NCI-H446 treated with DMSO at 0.1 percent for 48 hours (cell line): Measurements from ENCODE around the gene LTBP1.

Source experiments
- DNase-seq: peaks from one replicate; lab custom pipeline; 2025; lab: John Stamatoyannopoulos, UW

Gene LTBP1

DNA sequence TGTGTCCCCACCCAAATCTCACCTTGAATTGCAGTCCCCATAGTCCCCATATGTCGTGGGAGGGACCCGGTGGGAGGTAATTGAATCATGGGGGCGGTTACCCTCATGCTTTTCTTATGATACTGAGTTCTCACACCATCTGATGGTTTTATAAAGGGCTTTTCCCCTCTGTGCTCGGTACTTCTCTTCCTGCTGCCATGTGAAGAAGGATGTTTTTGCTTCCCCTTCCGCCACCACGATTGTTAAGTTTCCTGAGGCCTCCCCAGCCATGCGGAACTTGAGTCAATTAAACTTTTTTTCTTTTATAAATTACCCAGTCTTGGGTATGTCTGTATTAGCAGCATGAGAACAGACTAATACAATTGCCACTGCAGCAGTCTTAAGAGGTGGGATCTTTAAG is 134.9 kb downstream of the LTBP1 start:
- no peak for DNase-seq

DNA sequence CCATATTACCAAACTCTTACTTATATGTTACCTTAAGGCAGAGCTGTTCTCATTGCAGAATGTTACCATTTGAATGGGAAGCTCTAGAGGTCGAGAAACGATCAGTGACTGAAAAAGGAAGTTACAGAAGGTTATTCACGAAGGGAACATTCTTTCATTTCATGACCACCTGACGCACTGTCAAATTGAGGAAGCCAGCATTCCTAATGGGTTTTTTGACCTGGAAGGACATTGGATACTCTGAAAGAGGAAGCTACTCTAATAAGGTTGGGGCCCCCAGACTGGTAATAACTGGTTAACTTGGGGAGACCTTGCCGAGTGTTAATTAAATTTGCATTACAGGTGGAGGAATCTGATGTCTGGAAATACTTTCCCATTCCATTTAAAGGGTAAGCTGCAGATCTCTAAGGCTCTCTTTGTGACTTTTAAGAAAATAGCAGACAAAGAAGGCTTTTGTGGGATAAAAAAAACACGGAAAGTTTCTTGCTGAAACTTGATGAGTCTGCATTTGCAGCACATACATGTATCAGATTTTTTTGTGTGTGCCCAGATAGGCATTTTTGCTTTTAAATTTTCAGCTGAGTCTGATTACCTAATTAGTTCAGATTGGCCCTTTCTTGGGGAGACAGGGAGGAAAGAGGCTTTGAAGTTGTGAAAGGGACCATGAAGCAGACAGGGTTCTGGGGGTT is 137.1 kb downstream of the LTBP1 start:
- DNase-seq, result no peak

DNA sequence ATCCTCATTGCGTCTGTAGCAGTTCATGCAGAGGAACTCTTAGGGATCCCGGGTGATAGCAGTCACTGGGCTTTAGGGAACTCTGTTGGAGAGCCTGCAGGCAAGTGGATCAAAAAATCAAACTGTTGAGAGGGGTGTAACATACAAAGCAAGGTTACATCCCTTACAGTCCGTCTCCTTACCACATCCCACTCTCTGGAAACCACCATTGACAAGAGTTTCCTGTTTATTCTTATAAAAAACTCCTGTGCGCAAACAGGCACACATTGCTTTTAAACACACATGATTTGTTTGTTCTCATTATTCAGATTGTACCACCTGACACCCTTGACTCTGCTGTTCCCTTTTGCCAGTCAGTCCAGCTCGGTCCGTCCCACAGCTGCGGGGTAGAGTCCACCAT is 137.7 kb downstream of the LTBP1 start:
- no peak for DNase-seq

DNA sequence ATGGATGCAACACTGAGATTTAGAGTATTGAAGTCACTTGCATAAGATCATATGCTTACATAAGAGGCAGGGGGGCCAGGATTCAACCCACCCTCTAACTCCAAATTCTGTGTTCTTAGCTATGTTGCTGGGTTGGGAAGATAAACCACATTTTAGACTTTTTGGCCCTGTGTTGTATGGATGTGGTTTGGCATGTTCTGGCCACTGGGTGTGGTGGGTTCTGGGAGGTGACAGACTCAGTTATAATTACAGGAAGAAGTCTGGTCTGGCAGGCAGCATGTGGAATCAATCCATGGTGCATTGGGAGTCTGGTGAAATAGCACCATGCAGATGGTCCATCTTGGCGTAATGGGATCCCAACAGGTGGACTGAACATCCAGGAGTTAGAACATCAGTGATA is 138.9 kb downstream of the LTBP1 start:
- no peak for DNase-seq

DNA sequence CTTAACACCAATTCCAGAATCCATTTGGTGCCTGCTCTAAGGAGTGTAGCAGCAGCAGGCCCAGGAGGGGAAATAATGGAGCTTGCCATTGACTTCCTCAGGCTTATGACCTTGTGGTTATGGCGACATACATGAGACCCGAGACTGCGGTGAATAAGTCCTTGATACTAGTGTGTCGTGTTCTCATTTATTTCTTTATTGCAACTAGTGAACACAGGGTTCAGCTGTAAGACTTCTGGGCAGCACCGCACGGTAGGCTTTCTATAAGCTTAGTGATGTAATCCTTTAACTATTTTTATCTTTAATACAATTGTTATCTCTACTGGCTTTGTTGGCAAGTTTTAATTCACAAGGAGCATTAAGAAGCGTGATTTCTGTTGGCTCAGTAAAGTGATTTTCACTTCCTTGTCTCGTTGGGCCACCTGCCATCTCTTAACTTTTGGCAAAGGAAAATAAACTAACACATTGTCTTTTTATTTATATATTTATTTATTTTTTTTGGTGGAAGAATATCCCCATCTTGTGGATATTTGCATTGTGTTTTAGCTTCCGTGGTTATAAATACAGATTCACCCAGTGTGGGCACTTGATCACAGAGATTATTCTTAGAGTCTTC is 139.8 kb downstream of the LTBP1 start:
- DNase-seq, result peak; percentile 25

DNA sequence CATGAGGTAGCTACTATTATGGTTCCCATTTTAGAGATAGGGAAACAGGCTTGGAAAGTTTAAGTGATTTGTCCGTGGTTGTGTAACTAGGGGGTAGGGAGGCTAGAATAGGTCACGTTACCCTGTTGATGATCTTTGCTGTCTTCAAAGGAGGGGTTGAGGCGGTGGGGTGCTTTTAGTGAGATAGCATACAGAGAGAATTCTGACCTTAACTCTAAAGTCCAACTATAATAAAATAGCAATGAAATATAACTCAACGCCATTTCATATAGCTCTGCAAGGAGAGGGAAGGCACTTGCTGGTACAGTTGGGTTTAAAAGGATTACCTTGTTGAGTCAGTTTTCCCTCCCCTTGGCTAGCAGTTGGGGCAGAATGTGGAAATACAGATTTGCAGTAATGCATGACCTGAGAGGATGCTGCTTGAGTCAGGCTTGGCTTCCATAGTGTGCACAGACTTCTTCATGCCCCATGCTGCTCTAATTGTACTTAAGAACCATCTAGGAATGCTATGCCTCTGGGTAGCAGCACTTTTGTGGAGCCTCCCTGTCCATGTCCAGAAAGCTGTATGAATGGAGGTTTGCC is 143.9 kb downstream of the LTBP1 start:
- no peak for DNase-seq

DNA sequence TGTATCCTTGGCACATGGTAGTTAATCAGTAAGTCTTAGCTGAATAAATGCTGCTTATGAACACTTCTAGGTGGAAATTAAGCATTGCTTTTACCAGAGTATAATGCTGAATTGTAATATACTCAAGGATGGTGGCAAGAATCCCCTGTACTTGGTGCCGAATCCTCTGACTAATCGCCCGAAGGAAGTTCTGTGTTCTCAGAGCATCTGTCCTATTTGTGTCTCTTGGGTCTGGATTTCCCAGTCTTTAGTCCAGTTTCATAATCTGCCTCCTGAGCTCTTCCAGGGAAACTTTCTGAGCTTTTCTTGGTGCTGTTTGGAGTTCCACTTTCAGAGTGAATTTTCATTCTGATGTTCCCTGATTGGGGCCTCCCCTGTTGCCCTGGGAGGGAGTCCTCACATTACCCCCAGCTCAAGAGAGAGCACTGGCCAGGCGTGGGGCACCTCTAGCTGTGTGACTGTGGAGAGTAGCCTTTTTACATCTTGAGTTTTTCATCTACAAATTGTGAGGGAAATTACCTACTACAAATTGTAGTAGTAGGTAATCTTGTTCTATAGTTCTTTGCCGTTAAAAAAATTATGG is 144.9 kb downstream of the LTBP1 start:
- no peak for DNase-seq

DNA sequence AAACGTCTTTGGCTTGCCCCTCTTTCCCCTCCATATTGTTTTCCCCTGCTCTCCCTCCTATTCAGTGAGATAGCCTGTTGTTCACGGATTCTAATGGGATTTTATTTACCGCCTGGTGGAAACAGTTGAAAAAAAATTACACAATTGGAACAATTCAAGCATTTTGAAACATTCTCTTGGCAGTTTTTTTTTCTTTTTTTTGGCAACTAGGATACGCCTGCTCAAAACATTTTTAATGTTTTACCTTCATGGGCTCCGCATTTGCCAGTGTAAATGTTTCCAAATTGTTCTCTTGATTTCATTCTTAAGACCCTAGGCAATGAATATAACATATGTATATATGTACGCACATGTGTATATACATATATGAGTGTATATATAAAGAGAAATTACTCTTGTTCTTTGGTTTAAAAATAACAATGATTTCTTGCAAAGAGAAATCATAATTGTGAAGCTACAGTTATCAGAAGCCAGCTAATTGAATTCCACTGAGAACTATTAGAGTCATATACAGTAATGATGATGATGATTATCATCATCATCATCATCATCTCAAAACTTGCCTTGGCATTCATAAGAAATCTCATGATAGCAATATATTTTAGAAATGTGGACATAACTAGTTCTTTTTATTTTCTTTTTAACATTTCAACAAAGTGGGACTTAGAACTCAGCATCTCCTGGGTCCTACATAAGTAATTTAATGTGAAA is 146.7 kb downstream of the LTBP1 start:
- DNase-seq, result no peak

DNA sequence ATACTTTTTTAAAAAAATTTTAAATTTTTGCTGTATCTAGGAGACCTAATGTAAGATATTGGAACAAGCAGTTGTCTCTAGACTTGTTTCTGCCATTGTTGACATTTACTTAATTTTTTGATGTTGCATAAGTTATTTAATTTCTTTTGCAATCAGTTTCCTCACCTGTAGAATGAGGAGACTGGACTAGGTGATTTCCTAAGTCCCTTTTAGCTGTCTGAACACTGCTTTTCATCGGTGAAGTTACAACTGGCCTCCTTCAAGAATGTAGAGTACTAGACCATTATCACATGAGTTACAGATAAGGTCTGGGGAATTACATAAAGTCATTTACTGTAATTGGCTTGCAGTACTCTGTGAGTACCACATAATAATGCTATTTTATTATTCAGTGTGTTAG is 147.6 kb downstream of the LTBP1 start:
- no peak for DNase-seq

DNA sequence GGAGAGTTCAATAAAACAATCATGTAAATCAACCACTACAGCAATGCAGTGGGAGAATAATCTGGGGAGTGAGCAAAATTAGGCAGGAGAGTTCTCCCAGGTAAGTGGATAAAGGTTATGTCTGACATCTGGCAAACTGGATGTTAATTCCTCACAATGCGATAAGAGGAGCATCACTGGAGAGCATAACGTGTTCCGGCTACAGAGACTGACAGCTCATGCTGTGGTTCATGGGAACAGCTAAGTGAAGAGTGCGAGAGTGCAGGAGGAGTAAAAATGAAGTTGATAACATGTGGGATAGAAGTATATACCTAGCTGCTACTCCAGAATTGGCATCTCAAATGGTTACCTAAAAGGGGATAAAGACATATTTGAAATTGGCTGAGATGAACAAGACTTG is 153.2 kb downstream of the LTBP1 start:
- no peak for DNase-seq

DNA sequence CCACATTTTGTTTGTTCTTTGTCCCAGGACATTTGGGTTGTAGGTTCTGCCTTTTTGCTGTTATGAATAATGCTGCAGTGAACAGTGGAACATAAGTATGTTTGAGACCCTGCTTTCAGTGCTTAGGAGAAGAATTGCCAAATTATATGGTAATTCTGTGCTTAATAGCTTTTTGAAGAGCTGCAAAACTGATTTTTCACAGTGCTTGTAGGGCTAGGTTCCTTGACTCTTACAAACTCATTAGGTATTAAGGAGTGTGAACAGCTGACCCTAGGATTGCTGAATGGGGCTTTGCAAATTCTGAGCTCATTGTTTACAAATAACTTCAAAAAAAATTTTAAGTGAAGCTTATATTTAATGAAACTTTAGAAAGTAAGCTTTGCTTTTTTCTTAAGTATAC is 154.2 kb downstream of the LTBP1 start:
- DNase-seq, result no peak

DNA sequence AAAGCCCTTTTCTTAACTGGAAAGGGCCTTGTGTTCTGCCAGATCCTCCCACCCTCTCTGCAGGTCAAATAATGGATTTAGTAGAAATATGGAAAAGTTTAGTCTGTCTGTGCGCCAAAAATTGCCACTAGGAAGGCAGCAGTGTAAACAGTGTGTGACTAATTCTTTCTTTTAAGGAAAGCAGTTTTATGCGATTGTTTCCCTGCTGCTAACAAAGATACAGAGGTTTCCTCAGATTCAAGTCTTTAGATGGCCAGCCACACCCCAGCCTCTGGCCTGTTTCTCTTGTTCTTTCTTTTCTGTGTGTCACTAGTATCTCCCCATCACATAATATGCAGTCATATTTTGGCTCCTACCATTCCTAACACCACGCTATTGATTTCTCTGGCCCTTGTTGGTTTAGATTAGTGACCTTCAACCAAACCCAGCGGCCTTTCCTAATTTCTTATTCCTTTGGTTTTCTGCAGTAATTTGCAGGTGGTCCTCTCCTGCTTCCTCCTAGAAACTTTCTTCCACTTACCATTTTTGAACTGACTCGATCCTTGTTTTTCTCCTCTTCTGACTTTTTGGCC is 157.4 kb downstream of the LTBP1 start:
- DNase-seq, result no peak

DNA sequence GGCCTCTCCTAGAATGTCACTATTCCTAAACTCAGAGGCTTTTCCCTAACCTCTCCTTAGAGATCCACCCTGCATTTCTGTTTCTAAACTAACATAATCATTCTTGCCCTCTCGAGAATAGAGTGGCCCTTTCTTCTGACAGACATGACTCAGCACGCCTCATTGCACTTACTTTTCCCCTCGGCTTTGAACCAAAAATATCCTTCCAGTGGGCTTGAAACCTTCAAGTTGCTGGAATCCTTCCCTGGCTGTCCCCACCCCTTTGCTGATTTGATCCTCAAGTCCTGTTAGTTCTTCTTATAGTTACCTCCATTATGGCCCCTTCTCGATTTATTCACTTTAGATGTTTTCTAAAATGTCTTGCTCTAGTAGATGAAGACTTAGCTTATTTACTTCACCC is 158.0 kb downstream of the LTBP1 start:
- DNase-seq, result no peak

DNA sequence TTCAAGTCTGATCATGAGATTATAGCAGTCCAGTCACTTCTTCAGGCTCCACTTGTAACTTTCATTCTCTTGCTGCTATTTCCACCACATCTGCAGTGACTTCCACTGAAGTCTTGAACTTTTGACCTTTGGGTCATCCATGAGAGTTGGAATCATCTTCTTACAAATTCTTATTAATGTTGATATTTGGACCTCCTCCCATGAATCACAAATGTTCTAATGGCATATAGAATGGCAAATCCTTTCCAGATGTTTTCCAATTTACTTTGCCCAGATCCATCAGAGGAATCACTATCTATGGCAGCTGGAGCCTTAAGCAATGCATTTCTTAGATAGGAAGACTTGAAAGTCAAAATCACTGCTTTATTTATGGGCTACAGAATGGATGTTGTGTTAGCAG is 159.4 kb downstream of the LTBP1 start:
- DNase-seq, result no peak

DNA sequence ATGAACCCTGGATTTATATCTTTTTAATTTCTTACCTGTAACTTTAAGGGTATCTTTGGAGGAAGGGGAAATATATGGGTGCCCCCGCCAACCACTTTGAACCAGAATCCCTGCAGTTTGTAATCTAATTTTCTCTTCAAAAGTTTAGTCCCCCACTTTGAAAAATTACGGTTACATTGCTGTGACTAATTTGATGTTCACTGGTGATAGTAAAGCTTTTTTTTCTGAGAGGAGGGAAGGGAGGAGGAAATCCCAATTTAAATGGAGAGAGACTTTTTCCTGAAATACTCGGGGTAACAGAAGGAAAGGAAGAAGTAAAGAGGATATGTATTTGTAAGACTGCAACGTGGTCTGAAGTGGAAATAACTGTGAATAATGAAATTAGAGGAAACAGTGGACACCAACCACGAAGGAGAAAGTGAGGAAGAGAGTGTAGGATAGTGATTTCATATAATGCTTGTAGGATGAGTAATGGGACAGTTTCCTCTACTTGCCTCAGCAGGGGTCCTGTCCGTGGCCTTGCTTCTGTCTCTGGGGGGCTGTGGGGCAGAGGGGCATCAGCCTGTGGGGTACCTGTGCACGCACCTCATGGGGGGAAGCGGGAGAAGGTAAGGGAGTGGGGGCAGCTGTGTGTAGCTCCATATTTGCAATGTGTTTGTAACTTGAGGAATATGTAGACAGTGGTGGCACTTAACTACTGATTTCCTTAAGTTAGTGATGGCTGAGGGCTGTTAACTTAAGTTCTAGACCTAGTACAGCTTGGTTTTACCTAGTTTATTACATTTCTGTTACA is 161.1 kb downstream of the LTBP1 start:
- DNase-seq, result no peak

DNA sequence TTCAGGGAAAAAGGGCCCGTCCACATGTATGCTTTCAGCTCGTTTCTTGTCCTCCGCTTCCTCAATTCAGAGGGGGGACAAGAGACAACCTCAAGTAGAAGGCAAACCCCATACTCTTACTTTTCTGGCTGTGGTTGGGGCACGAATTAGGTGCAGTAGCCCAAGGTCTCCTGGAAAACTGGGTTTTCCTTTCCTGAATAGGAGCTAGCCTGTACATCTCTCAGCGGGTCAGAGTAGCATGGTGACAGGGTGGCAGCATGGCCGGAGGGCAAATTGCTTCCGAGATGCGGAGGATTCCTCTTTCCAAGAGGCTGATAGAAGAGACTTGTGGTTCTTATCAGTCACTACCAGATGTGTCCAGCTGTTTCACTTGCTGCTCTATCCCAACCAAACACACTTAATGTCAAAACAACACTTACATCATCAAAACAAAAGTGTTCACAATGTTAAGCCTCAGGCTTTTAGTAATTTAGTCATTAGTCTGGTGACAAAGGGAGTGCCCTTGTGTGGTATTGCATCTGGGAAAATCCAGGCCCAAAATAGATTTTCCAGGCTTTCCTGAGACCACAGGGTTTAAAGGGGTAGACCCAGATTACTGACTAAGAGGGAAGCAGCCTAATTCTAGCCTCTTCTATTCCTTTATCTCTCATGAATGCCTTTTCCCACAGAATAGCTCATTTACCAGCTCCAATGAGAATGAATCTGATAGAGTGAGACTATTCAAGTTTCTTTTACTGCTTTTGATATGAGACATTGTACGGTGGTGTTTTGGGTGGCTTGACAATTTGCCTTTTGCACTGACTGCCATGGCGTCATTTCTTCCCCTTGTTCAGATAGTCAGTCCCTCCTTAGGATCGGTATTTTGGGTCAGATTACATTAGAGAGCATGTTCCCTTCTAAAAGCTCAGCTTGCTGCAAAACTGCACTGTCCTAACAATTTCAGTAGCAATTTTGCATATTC is 162.0 kb downstream of the LTBP1 start:
- no peak for DNase-seq

DNA sequence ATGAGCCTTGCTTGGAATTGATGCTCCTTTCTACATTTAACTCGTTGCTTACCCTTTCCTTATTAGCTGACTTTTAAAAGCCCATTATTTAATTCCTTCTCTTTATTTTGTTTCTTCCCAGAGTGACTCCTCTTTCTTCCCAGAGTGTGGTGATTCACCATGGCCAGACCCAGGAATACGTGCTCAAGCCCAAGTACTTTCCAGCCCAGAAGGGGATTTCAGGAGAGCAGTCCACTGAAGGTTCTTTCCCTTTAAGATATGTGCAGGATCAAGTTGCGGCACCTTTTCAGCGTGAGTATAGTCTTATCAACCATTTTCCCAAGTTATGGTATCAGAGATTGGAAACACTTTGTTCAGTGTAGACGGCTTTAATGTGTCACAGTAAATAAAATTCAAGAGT is 163.7 kb downstream of the LTBP1 start:
- DNase-seq, result no peak

DNA sequence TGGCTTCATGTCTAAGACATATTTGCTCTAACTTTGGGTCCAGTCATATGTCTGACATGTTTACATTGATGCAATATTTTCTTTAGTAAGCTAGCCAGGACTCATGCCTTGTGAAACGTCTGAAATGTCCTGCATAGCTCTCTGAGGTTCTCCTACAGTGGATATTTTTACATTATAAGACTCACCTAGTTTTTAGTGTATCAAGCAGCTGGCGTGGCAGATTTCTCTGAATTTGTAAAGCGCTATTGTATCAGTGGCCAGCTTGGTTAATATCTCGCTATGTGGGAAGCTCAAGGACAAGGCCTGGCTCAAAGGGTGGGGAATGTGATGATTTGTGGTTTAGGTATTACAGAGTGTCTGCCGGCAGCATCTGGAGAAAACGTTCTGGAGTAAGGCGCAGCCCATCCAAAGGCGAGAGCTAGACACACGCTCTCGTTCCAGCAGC is 164.3 kb downstream of the LTBP1 start:
- DNase-seq, result no peak

DNA sequence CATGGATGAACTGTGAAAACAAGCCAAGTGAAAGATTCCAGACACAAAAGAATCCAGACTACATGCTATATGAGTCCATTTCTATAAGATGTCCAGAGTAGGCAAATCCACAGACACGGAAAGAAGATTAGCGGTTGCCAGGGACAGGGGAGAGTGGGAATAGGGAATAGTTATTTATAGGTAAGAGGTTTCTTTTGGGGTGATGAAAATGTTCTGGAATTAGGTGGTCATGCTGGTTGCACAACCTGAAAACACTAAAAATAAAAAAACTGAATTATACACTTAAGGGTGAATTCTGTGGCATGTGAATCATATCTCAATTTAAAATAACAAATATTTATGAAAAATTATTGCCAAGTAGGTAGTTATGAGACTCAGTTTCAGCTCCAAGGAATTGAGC is 168.4 kb downstream of the LTBP1 start:
- DNase-seq, result no peak

DNA sequence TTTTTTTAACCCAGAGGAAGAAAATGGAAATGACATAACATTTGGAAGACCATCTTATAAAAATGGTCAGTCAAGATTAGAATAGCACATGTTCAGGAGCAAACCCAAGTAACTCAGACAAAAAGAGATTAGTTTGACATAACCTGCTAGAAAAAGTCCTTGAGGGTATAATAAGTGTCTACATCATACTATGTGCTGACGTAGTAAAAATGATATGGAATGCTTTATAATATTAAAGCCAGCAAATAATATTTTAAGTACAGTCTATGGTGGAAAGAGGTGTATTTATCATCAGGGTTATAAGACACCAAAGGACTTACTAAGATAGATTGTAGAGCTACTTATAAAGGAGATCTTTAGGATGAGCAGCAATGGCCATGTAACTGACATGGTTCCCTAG is 169.0 kb downstream of the LTBP1 start:
- no peak for DNase-seq
